ENCODE data around the gene PIGBOS1. TPM values are rescaled to one million over a fixed set of nuclear protein-coding genes. Genes with fewer than 3 reads are reported as not detected.

PIGBOS1 gene
- total RNA-seq, 2 experiments from 2014 or later, result 6.2 to 10.1 TPM

- Histone ChIP-seq H3K9me3 (ENCODE audit: control insufficient read depth in 1 of 2, insufficient read depth in 1 of 2, low read length in 2 of 2) (no peaks in the 10 kb centered on the region), H3K4me1 (ENCODE audit: insufficient read depth, low read length) (no peaks in the 10 kb centered on the region), H3K36me3 (ENCODE audit: insufficient read depth, low read length) (peaks cover 36% of the 10 kb centered on the region), H3K27ac (ENCODE audit: low read depth in 1 of 2, low read length in 2 of 2) (no peak overlapping the region), H3K27me3 (ENCODE audit: control insufficient read depth in 1 of 2, insufficient read depth in 2 of 2, low read length in 2 of 2) (no peaks in the 10 kb centered on the region), H3K4me3 (ENCODE audit: low read length) (no peak overlapping the region)
- ATAC-seq (ENCODE audit: poor library complexity), result no peak
- ChIA-PET CTCF (no interaction called here), POLR2A (no interaction called here)
- Mint-ChIP-seq H3K27me3 (no peaks in the 10 kb centered on the region), H3K4me3 (no peak overlapping the region), H3K4me1 (ENCODE audit: low read depth) (no peaks in the 10 kb centered on the region), H3K9me3 (no peaks in the 10 kb centered on the region), H3K27ac (no peak overlapping the region), H3K36me3 (ENCODE audit: low read depth) (peaks cover 71% of the 10 kb centered on the region)
- intact Hi-C loops (cut with DNase I, micrococcal nuclease), result no loop called here
- no peak for DNase-seq
- TF ChIP-seq CTCF (IDR thresholded peaks at IDR 0.05), result no peak
Observed at GRCh38 chr15:55357774-55358173, 38.9 kb upstream of the PIGBOS1 start.

- H3K9me3 ChIP-seq (ENCODE audit: control insufficient read depth in 1 of 2, insufficient read depth in 1 of 2, low read length in 2 of 2), result no peaks in the 10 kb centered on the region
- no peak for TF ChIP-seq CTCF (IDR thresholded peaks at IDR 0.05)
- ATAC-seq (ENCODE audit: poor library complexity) (no peak), DNase-seq (no peak)
- no peaks in the 10 kb centered on the region for H3K9me3 Mint-ChIP-seq
- no peaks in the 10 kb centered on the region for H3K4me1 ChIP-seq (ENCODE audit: insufficient read depth, low read length)
- H3K36me3 ChIP-seq (ENCODE audit: insufficient read depth, low read length), result peaks cover 29% of the 10 kb centered on the region
- H3K4me3 ChIP-seq (ENCODE audit: low read length), result no peak overlapping the region
- ChIA-PET CTCF (interaction anchor here (0.7 to 1.6 kb wide), 2 partner anchors 51 to 83 kb away, joined by 3 to 4 read pairs; partner anchors contain the start of genes CCPG1 and PIERCE2), POLR2A (no interaction called here)
- no peaks in the 10 kb centered on the region for H3K27me3 Mint-ChIP-seq
- no peak overlapping the region for H3K27ac ChIP-seq (ENCODE audit: low read depth in 1 of 2, low read length in 2 of 2)
- H3K4me3 Mint-ChIP-seq, result no peak overlapping the region
- no peaks in the 10 kb centered on the region for H3K4me1 Mint-ChIP-seq (ENCODE audit: low read depth)
- peaks cover 68% of the 10 kb centered on the region for H3K36me3 Mint-ChIP-seq (ENCODE audit: low read depth)
- H3K27ac Mint-ChIP-seq, result no peak overlapping the region
- intact Hi-C loops (cut with DNase I, micrococcal nuclease), result no loop called here
- no peaks in the 10 kb centered on the region for H3K27me3 ChIP-seq (ENCODE audit: control insufficient read depth in 1 of 2, insufficient read depth in 2 of 2, low read length in 2 of 2)
Observed at GRCh38 chr15:55356985-55357585, 38.2 kb upstream of the PIGBOS1 start.

- no peak overlapping the region for H3K4me3 ChIP-seq (ENCODE audit: low read length)
- no peak for DNase-seq
- Mint-ChIP-seq H3K4me3 (no peak overlapping the region), H3K4me1 (ENCODE audit: low read depth) (no peaks in the 10 kb centered on the region), H3K27ac (no peak overlapping the region), H3K36me3 (ENCODE audit: low read depth) (peaks cover 68% of the 10 kb centered on the region), H3K27me3 (no peaks in the 10 kb centered on the region), H3K9me3 (no peaks in the 10 kb centered on the region)
- TF ChIP-seq CTCF (IDR thresholded peaks at IDR 0.05), result no peak
- H3K36me3 ChIP-seq (ENCODE audit: insufficient read depth, low read length), result peaks cover 37% of the 10 kb centered on the region
- no peaks in the 10 kb centered on the region for H3K4me1 ChIP-seq (ENCODE audit: insufficient read depth, low read length)
- H3K27ac ChIP-seq (ENCODE audit: low read depth in 1 of 2, low read length in 2 of 2), result no peak overlapping the region
- intact Hi-C loops (cut with DNase I, micrococcal nuclease), result no loop called here
- ChIA-PET POLR2A (no interaction called here), CTCF (no interaction called here)
- no peaks in the 10 kb centered on the region for H3K27me3 ChIP-seq (ENCODE audit: control insufficient read depth in 1 of 2, insufficient read depth in 2 of 2, low read length in 2 of 2)
- no peaks in the 10 kb centered on the region for H3K9me3 ChIP-seq (ENCODE audit: control insufficient read depth in 1 of 2, insufficient read depth in 1 of 2, low read length in 2 of 2)
- ATAC-seq (ENCODE audit: poor library complexity), result no peak
Observed at GRCh38 chr15:55353025-55353424, 34.1 kb upstream of the PIGBOS1 start.

Data from CD4-positive, alpha-beta T cell (primary cell).